GM18873 (cell line): ENCODE data around the gene PCNX3.

ENCODE experiments used
- ATAC-seq: cut with Tn5 transposase; IDR thresholded peaks from one replicate; pipeline ENCODE4 v1.9.1; 2021; ENCODE audit warnings: mild to moderate bottlenecking, moderate library complexity, moderate number of reproducible peaks; ENCODE audit not compliant: unreplicated experiment, low FRiP score

Gene PCNX3

DNA sequence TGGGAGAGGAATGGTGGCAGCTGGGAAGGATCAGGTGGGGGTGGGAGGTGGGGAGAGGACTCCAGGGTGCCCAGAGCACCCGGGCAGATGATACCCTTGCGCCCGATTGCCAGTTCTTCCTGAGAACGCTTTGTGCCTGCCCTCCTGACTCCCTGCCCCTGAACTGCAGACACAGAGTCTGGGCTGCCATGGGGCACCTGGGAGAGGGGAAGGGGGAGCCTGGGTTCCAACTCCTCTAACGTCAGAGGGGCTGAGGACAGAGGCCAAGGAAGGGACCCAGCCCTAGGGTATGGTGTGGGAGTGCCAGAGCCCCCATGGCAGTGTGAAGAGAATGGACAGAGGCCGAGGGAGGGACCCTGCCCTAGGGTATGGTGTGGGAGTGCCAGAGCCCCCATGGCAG, 19.1 kb upstream of the PCNX3 start:
- no peak for ATAC-seq

DNA sequence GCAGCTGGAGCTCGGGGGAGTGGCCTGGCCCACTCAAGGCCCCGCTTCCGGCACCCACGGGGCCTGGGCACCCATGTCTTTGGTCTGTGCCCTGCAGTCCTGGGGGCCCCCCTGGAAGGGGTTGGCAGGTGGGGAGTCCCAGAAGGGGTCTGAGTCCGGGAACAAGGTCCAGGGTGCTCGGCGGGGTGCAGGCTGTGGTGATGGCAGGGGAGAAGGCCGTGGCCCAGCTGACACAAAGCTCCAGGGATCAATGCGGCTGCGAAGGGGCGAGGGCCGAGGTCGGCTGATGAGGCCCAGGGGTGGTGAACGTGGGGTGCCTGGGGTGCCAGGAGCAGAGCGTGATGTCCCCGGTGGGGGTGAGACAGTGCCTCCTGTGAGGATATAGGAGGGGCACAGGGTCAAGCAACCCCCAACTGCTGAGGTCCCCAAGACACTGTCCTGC, 17.3 kb upstream of the PCNX3 start:
- ATAC-seq, result no peak

DNA sequence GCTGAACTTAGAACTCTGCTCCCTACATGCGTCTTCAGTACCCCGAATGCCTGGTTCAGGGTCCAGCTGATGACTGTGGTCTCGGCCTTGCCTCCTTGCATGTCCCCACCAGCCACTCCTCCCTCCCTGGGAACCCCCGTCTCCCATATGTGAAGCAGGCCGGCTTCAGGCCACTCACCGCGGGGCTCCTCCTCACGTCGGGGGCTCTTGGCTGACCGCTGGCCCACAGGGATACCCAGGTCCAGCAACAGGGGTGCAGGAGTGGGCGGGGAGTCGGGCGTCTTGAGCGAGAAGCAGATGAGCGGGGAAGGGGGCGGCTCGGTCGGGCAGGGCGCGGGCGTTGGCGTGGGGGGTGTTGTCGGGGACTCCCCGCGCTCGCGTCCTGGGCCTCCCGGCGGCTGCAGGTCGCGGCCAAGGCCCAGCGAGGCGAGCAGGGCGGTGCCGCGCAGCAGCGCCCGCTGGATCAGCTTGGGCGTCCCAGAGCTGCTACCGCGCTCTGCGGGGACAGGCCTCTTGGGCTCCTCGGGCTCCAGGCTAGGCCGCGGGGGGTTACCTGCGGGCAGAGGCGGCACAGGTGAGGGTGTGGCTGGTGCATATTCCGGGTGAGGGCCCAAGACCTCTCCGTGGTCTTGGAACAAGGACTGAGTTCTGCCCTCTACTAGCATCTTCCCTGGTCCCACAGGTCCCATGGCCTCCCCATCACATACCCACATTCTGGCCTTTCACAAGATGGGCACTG, 16.2 kb upstream of the PCNX3 start:
- no peak for ATAC-seq

DNA sequence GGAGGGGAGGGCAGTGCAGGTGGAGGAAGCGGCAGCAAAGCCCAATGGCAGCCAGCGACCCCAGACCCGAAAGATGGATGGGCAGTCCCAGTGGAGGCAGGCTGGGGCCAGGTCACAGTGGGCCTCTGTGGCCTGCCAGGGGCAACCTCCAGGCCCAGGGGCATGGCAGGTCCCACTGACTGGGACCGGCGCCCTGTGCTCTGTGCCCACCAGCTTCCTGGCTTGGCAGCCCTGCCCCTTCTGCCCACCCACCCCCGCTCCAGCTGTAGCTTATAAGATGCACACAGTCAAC, 15.7 kb upstream of the PCNX3 start:
- ATAC-seq, result no peak

DNA sequence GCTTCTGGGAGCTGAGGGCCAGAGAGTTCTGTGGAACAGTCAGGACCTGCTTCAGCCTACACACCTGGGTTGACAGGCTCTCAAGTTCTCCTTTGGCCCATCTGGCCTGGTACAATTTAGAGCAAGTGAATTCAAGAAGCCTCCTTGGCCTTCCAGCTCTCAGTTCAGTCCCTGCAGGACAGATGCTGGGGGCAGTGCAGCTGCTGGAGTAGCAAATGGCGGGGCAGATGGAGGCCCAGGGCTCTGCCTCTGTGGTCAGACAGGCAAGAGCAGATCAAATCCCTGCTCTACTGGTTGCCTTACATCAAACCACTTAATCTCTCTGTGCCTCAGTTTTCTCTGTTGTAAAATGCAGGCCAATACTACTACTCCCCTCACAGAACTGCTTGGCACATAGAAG, 11.3 kb upstream of the PCNX3 start:
- no peak for ATAC-seq

DNA sequence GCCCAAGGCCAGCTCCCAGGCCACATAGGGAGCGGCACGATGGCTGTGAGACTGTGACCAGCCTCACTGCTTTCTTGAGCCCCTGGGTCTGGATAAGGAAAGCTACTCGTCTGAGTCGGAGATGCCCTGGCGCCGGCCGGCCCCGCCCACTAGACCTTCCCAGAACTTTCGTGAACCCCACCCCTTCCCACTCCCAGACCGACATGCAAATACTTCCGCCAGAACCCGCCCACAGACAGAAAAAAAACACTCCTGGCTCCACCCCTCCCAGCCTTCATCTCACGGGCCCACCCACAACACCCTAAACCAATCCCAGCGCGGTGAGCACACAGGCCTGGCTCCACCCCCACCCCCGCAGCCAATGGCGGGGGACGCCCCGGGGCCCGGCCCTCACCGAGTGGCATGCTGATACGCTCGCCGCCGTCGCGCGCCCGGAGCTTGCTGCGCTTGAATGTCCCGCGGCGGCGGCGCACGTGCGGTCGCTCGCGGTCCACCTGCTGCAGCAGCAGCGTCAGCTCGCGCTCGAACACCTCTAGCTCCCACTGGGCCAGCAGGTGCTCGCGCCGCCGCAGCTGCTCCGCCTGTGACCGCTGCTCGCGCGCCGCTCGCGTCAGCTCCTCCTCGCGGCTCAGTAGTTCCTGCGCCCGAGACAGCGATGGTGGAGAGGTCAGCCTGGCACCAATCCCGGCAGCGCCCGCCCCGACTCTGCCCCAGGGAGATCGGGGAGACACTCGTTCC, 8.5 kb upstream of the PCNX3 start:
- ATAC-seq, result no peak

DNA sequence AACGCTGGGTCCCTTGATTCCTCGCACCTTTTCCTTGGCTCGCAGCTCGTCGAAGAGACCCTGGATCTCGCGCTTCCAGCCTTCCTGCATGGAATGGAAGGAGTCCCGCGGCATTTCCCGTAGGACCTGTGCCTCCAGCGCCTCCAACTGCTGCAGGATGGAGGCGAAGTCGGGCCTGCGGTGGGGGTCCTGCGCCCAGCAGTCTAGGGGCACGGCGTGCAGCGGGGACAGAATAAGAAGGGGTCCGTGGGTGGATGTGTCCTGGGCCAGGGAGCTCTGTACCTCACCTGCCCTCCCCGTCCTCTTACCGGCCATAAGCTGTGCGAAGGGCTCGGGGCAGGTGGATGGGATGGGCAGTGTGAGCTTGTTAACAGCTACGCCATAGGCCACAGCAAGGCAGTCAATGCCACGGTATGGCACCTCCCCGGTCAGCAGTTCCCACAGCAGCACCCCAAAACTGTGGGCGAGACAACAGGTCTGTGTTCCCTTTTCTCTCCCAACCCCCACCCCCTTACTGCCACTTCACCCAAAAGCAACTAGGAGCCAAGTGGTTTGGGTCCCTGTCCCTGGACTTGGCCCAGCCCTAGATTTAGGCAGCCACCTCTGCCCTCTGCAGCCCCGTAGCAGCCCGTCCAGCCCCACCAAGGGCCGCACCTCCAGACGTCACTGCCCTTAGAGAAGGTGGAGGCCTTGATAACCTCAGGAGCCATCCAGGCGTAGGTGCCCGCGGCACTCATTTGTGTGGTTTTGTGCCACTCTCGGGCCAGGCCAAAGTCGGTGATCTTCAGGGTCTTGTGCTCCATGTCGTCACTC, 7.8 kb upstream of the PCNX3 start:
- no peak for ATAC-seq

DNA sequence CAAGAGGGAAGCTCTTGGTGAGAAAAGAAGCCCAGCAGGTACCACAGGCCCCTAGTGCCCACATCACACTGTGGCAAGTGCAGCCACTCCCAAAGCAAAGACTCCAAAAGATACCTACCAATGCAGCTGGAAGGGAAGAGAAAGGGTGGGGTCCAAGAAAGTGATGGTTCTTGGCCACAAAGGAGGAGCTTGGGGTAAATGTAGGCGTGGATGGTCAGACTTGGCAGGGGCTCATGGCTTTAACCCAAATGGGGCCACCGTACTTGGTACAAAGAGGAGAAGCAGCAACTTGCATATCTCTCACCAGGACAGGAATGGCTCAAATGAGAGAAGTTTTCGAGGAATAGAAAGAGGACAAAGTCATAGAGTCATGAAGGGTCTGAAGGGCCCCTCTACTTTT, 6.3 kb upstream of the PCNX3 start:
- no peak for ATAC-seq

DNA sequence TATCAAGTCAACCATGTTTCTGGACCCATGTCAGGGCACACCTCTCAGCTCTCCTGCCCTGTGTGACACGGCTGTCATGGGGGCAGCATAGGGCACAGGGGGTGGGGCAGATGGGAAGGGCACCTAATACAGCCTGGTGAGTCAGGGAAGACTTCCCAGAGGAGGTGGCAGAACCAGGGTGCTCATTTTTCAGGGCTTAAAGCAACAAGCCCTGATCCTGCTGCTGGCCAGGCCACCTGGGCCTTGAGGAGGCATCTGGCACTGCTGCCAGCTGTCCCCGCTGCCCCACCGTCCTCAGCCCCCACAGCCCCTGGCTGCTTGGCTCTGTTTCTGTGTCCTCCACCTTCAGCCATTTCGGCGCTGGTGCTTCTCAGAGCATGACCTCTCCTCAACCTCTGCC, 5.9 kb upstream of the PCNX3 start:
- ATAC-seq, result no peak

DNA sequence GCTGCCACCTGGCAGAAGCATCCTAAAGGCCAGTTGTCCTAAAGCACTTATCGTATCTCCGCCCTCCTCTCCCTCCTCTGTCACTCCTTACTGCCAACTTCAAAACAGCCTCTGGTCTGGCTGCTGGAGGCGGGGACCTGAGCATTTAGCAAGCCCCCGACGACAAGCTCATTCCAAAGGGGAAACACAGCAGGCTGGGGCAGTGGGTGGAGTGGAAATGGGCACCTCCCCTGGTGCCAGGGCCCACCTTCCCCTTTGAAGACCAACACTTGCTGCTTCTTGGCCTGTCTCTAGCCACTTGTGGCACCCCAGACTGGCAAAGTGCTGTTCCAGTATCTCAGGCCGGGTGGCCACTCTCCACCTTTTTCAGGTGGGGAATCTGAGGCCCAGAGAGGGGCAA, 5.2 kb upstream of the PCNX3 start:
- no peak for ATAC-seq

DNA sequence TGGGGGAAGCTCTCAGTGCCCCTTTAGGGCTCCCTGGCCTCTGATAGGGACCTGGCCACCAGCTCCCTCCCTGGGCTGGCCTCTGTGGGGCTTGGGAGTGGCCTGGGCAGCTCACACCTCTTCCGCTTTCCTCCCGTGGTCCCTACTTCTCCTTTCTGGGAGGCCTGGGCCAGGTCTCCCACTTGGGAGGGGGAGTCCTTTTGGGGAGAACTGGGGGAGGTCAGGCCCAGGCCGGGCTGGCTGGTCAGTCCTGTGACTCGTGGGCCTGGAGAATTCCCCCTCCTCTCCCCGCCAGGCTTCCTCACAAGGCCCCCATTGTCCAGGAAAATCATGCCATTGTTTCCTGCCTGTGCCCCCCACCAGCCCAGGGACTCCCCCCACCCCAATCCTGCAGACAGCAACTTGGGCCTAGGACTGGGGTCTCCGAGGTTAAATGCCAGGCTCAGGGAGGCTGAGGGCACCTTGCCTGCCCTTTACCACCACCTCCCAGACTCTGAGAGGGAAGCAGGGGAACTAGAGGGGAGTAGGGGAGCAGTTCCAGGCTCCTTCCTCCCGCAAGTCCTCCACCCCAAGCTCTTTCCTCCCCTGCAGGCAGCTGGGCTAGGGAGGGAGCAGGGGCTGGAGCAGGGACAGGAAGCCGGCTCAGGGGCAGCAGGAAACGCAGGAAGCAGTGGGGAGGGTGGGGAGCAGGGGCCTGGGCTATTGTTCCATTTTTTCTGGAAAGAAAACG, 4.4 kb upstream of the PCNX3 start:
- no peak for ATAC-seq

DNA sequence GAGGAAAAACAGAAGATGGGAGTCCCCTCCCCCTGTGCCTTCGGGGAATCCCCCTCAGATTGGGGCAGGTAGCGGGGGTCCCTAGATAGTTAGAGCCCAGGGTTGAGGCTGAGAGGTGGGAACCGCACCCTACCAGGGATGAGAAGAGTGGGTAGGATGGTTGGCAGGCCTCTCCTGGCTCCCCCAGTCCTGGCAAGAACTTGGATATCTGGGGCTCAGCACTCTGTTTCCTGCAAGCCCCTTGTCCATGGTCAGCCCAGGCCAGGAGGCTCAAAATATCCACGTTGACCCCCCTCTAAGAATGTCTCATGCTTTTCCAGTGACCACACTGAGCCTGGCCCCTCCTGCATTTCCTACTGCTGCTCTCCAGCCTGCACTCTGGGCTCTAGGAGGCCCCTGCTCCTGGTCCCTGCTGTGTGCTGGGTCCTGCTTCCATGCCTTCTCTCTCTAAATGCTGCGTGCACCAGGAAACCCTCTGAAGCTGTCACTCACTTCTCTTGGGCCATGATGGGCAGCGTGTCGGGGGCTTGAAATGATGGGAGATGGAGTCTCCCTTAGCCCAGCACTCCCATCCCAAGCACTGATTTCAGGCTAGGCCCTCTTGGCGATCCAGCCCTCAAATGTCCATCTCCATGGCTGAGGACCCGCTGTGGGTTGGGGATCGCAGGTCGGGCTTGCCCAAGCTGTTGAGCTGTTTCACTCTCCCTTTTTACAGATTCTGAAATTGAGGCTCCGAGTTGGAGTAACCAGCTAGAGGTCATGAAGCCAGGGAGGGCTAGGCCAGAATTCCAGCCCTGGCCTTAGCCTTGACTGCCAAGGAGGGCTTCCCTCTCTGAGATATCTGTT, 3.6 kb upstream of the PCNX3 start:
- ATAC-seq, result no peak

DNA sequence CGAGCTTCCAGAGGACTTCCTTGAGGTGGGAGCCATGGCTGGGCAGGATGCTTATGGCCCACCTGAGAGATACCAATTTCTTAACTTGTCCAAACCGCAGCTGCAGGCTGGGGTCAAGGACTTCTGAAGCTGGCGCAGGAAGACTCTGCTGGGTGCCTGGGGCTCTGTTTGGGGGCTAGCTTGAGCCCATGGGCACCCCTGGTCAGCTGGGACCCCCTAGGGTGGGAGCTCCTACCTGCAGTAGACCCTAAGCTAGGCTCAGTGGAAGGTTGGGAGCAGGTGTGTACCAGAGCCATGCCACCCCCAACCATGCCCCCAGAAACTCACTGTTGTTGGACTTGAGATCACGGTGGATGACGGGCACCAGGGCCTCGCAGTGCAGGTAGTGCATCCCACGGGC, 2.9 kb upstream of the PCNX3 start:
- no peak for ATAC-seq

DNA sequence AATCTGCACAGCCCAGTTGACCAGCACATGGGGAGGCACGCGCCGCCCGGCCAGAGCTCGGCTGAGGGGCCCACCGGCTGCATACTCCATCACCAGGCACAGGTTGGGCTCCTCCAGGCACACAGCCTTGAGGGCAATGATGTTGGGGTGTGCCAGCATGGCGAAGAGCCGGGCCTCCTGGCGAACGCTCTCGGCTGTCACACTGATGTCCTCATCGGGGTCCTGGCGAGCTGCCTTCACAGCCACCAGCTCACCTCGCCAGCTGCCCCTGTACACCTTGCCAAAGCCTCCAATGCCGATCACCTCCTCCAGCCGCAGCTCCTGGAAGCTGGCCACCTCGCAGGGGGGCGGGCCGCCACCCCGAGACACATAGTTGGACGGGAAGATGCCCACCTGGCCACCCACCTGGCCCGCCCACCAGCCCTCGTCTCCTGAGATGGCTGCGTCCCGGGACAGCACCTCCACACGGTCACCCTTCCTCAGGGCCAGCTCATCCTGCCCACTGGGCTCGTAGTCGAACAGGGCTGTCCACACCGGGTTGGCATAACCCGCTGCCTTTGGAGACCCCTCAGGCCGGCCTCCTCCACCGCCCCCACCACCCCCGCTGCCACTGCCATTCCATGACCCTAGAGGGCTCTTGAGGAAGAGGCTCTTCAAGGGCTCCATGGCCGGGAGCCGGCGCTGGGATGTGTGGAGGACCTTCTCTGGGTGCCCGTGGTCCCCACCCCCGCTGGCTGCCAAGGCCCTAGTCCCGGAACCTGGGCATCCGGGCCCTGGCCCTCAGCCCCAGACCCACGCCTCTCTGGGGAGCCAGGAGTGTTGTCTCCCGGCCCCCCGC, 2.3 kb upstream of the PCNX3 start:
- ATAC-seq, result no peak

DNA sequence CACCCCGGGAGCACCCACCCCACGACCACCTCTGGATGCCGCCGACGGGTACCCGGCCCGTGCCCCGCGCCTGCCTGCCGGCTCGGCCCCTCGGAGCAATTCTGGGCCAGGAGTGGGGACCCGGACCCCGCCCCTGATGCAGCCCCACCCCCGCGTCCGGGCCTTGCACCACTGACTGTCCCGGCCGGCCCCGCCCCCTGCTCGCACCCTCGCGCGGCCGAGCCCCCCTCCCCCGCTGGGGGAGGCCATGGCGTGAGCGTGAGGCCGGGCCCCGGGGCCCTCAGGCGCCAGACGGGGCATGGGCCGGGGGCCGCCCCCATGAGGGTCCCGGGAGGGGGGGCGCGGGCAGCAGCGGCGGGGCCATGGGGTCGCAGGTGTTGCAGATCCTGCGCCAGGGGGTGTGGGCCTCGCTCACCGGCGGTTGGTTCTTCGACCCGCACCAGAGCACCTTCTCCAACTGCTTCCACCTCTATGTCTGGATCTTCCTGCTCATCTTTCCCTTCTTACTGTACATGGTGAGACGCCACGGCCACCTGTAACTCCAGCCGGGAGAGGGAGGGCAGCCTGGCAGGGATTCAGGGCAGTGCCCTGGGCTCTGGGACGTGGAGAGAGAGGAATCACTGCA, 486 bp downstream of the PCNX3 start:
- no peak for ATAC-seq

DNA sequence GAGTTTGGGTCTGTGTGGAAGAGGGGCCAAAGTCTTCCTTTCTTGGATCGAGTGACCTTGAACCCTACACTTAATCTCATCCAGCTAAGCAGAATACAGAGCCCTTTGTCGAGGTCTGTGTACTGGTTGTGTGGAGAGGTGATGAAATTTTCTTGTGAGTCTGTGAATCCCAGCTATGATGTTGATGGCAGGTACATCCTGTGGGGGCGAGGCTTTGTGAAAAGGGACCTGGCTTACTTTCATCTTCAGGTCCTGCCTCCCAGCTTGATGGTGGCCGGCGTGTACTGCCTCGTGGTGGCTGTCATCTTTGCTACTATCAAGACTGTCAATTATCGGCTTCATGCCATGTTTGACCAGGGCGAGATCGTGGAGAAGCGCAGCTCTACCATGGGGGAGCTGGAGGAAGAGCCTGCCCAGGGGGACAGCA, 1.0 kb downstream of the PCNX3 start:
- no peak for ATAC-seq

DNA sequence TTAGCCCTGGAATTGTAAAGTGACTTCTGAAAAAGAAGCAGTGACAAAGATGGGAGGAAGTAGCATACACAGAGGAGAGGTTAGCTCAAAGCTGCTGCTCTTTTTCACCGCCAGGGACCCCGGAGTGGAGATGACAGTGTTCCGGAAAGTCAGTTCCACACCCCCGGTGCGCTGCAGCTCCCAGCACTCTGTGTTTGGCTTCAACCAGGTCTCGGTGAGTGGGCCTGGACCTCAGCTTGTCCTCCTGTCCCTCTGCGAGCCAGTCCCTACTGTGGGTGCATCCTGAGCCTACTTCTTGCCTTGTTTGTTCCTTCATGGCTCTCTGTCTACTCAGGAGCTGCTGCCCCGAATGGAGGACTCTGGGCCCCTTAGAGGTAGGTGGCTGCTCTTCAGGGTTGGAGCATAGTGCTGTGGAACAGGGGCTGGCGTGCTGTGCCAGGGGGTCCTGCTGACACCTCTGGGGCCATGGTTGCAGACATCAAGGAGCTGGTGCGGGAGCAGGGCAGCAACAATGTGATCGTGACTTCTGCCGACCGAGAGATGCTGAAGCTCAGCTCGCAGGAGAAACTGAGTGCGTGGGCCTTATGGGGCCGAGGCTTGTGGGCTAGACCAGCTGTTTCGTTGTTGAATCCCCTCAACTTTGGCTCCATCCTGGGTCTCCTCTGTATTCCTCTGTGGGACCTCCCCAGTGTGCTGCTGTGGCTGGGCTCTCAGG, 1.7 kb downstream of the PCNX3 start:
- ATAC-seq, result no peak
